H1 (cell line): ENCODE measurements around the gene SAP30L. TPM values are rescaled to one million over a fixed set of nuclear protein-coding genes. Genes with fewer than 3 reads are reported as not detected.
A peak's percentile ranks its signal among the peaks of the same experiment; 100 is the strongest.

Experiments
- CTCF ChIA-PET: fragments of 300-600 bp; sonication (Branson Sonifier 250); formaldehyde crosslinking; loops from one replicate; lab custom pipeline; 2021; ENCODE audit not compliant: partially characterized antibody; lab: Charles Lee
- POLR2A ChIA-PET: fragments of 300-600 bp; sonication (Branson Sonifier 250); formaldehyde crosslinking; loops from one replicate; lab custom pipeline; 2021; ENCODE audit warnings: inconsistent platforms; ENCODE audit not compliant: partially characterized antibody; lab: Charles Lee
- DNase-seq, 2 experiments: peaks; one replicate each; pipeline versions ENCODE4 v3.0.0 to v3.0.0-alpha.2; 2010 to 2022; ENCODE audit warnings: low spot score in 2 of 2, low read depth in 1 of 2, mixed read lengths in 1 of 2
- FAIRE-seq: peaks from 2 replicates; lab custom pipeline; 2011; peaks lifted over from hg19 to GRCh38; lab: Jason Lieb, UNC
- H2AFZ ChIP-seq: 2 replicates; pipeline ENCODE4 v1.8.1; 2012; ENCODE audit warnings: low read length, inconsistent platforms
- H2AK5ac ChIP-seq: 2 replicates; pipeline ENCODE4 v1.6.1; 2013; ENCODE audit warnings: low read depth, low read length
- H2BK120ac ChIP-seq: replicated peaks from 2 replicates; pipeline ENCODE3; 2013; ENCODE audit warnings: low read depth, low read length, inconsistent platforms
- H2BK12ac ChIP-seq: 2 replicates; pipeline ENCODE4 v1.6.1; 2013; ENCODE audit warnings: low read depth, low read length
- H2BK15ac ChIP-seq: 2 replicates; pipeline ENCODE4 v1.6.1; 2013; ENCODE audit warnings: low read length
- H2BK20ac ChIP-seq: 2 replicates; pipeline ENCODE4 v1.6.1; 2013; ENCODE audit warnings: low read length
- H2BK5ac ChIP-seq: 2 replicates; pipeline ENCODE4 v1.6.1; 2013; ENCODE audit warnings: low read depth, low read length
- H3K14ac ChIP-seq: 2 replicates; pipeline ENCODE4 v1.6.1; 2013; ENCODE audit warnings: inconsistent platforms; ENCODE audit not compliant: insufficient read length
- H3K18ac ChIP-seq: 2 replicates; pipeline ENCODE4 v1.6.1; 2013; ENCODE audit warnings: low read length; ENCODE audit errors: extremely low read depth
- H3K23ac ChIP-seq: 2 replicates; pipeline ENCODE4 v1.6.1; 2013; ENCODE audit warnings: inconsistent platforms; ENCODE audit not compliant: insufficient read length
- H3K23me2 ChIP-seq: 2 replicates; pipeline ENCODE4 v1.6.1; 2013; ENCODE audit warnings: low read depth, low read length
- H3K27ac ChIP-seq: 2 replicates; pipeline ENCODE4 v1.6.1; 2011; ENCODE audit warnings: low read depth, low read length, inconsistent platforms
- H3K27me3 ChIP-seq, 4 experiments: replicated peaks in 1 of 4; 1 replicate in 1 of 4; 2 replicates in 3 of 4; pipeline versions ENCODE4 v1.6.1 to v1.8.1; 2011 to 2013; ENCODE audit warnings: low read length in 3 of 4, mild to moderate bottlenecking in 3 of 4, inconsistent platforms in 2 of 4, mixed read lengths in 2 of 4, moderate library complexity in 1 of 4; ENCODE audit not compliant: control insufficient read depth in 3 of 4, insufficient read depth in 3 of 4; ENCODE audit errors: extremely low read depth in 1 of 4
- H3K36me3 ChIP-seq, 4 experiments: 2 replicates each; pipeline versions ENCODE4 v1.6.1 to v1.8.1; 2011 to 2013; ENCODE audit warnings: mild to moderate bottlenecking in 4 of 4, low read length in 3 of 4, moderate library complexity in 2 of 4, control low read depth in 1 of 4, inconsistent platforms in 1 of 4; ENCODE audit not compliant: insufficient read depth in 4 of 4, control insufficient read depth in 2 of 4
- H3K4ac ChIP-seq: replicated peaks from 2 replicates; pipeline ENCODE3; 2013; ENCODE audit warnings: low read length, low read depth, mixed read lengths, inconsistent platforms; ENCODE audit not compliant: insufficient read length
- H3K4me1 ChIP-seq, 4 experiments: replicated peaks in 1 of 4; 1 replicate in 1 of 4; 2 replicates in 3 of 4; pipeline versions ENCODE4 v1.6.1 to v1.8.1; 2011 to 2013; ENCODE audit warnings: low read length in 3 of 4, inconsistent platforms in 2 of 4, mixed read lengths in 1 of 4; ENCODE audit not compliant: insufficient read depth in 4 of 4, control insufficient read depth in 3 of 4
- H3K4me2 ChIP-seq, 2 experiments: 2 replicates each; pipeline versions ENCODE4 v1.6.1 to v1.8.1; 2011 to 2013; ENCODE audit warnings: low read depth in 2 of 2, low read length in 2 of 2, control low read depth in 1 of 2, inconsistent platforms in 1 of 2, mild to moderate bottlenecking in 1 of 2; ENCODE audit not compliant: insufficient read depth in 1 of 2
- H3K4me3 ChIP-seq, 4 experiments: fragments of 200-600, 300-600 bp in 1 of 4; sonication (generic), shearing (Covaris generic), sonication (Bioruptor Twin) in 1 of 4; 2 replicates each; pipeline versions ENCODE4 v1.5.1 to v1.8.1; 2011 to 2016; ENCODE audit warnings: low read length in 4 of 4, low read depth in 3 of 4, control low read depth in 2 of 4, inconsistent platforms in 2 of 4, mild to moderate bottlenecking in 2 of 4, mixed read lengths in 1 of 4, moderate library complexity in 1 of 4; ENCODE audit not compliant: insufficient read depth in 2 of 4; ENCODE audit errors: extremely low read depth in 1 of 4
- H3K56ac ChIP-seq: replicated peaks from 2 replicates; pipeline ENCODE3; 2013; ENCODE audit warnings: low read depth, mild to moderate bottlenecking, mixed read lengths, low read length, inconsistent platforms; ENCODE audit not compliant: insufficient read length
- H3K79me1 ChIP-seq: 2 replicates; pipeline ENCODE4 v1.6.1; 2013; ENCODE audit warnings: low read depth, low read length, control low read depth
- H3K79me2 ChIP-seq, 2 experiments: 2 replicates each; pipeline versions ENCODE4 v1.6.1 to v1.8.1; 2012 to 2013; ENCODE audit warnings: low read length in 2 of 2, mild to moderate bottlenecking in 2 of 2, inconsistent platforms in 1 of 2; ENCODE audit not compliant: insufficient read depth in 2 of 2, control insufficient read depth in 1 of 2
- H3K9ac ChIP-seq, 4 experiments: replicated peaks in 1 of 4; 1 replicate in 1 of 4; 2 replicates in 3 of 4; pipeline versions ENCODE4 v1.6.1 to v1.8.1; 2011 to 2013; ENCODE audit warnings: low read depth in 3 of 4, low read length in 3 of 4, control low read depth in 2 of 4, mild to moderate bottlenecking in 2 of 4, moderate library complexity in 2 of 4, inconsistent platforms in 1 of 4; ENCODE audit errors: extremely low read depth in 1 of 4
- H3K9me3 ChIP-seq, 2 experiments: 2 replicates each; pipeline versions ENCODE4 v1.6.1 to v1.8.1; 2012 to 2013; ENCODE audit warnings: mild to moderate bottlenecking in 2 of 2, moderate library complexity in 2 of 2, control low read depth in 1 of 2, inconsistent platforms in 1 of 2, low read depth in 1 of 2, low read length in 1 of 2, mixed read lengths in 1 of 2; ENCODE audit not compliant: insufficient read depth in 2 of 2
- H4K20me1 ChIP-seq, 2 experiments: replicated peaks in 1 of 2; 2 replicates each; pipeline versions ENCODE3 to v1.8.1; 2011 to 2013; ENCODE audit warnings: inconsistent platforms in 2 of 2, low read length in 2 of 2, mild to moderate bottlenecking in 1 of 2; ENCODE audit not compliant: insufficient read depth in 2 of 2, control insufficient read depth in 1 of 2
- H4K5ac ChIP-seq: 2 replicates; pipeline ENCODE4 v1.6.1; 2013; ENCODE audit warnings: low read length, low read depth, mixed read lengths, inconsistent platforms; ENCODE audit not compliant: insufficient read length
- H4K8ac ChIP-seq: 2 replicates; pipeline ENCODE4 v1.8.0; 2013; ENCODE audit warnings: mild to moderate bottlenecking, moderate library complexity, low read length, inconsistent platforms; ENCODE audit not compliant: insufficient read depth; ENCODE audit errors: extremely low read depth
- H4K91ac ChIP-seq: replicated peaks from 2 replicates; pipeline ENCODE3; 2013; ENCODE audit warnings: low read length, mixed read lengths, inconsistent platforms; ENCODE audit not compliant: insufficient read length
- BRCA1 ChIP-seq: IDR thresholded peaks from 2 replicates; pipeline ENCODE4 v1.6.1; 2012; ENCODE audit warnings: low read depth, low read length, improper control_type of control experiment
- CBX5 ChIP-seq: fragments of 300-800, 300-1000 bp; sonication (generic); IDR thresholded peaks from 2 replicates; pipeline ENCODE4 v1.7.1; 2016; ENCODE audit warnings: antibody characterized with exemption, low read length, low read depth
- CHD1 ChIP-seq: IDR thresholded peaks from 2 replicates; pipeline ENCODE4 v1.6.1; 2012; ENCODE audit warnings: low read depth, low read length, improper control_type of control experiment
- CREB1 ChIP-seq: IDR thresholded peaks from 2 replicates; pipeline ENCODE4 v1.6.1; 2012; ENCODE audit warnings: inconsistent platforms
- GABPA ChIP-seq: IDR thresholded peaks from 2 replicates; pipeline ENCODE4 v1.6.1; 2011; ENCODE audit warnings: mild to moderate bottlenecking, low read length, moderate library complexity, borderline replicate concordance; ENCODE audit not compliant: insufficient read depth
- MAFK ChIP-seq: IDR thresholded peaks from 2 replicates; pipeline ENCODE4 v1.6.1; 2012; ENCODE audit warnings: low read depth, mild to moderate bottlenecking, improper control_type of control experiment, low read length
- MAX ChIP-seq: IDR thresholded peaks from 2 replicates; pipeline ENCODE4 v1.6.1; 2012; ENCODE audit warnings: inconsistent platforms
- PHF8 ChIP-seq: fragments of 200-600 bp; sonication (generic); conservative IDR thresholded peaks from 2 replicates; pipeline ENCODE4 v1.7.1; 2012; ENCODE audit warnings: low read depth, mild to moderate bottlenecking, inconsistent platforms, low read length, moderate library complexity
- POU5F1 ChIP-seq: IDR thresholded peaks from 2 replicates; pipeline ENCODE4 v1.6.1; 2011; ENCODE audit warnings: low read depth, mild to moderate bottlenecking, low read length, moderate library complexity
- RNF2 ChIP-seq: fragments of 200-900, 300-1000 bp; sonication (generic); IDR thresholded peaks from 2 replicates; pipeline ENCODE4 v1.7.1; 2016; ENCODE audit warnings: borderline replicate concordance, low read depth, mild to moderate bottlenecking, antibody characterized with exemption, low read length; ENCODE audit not compliant: poor library complexity, severe bottlenecking; ENCODE audit errors: missing control alignments
- SRF ChIP-seq: IDR thresholded peaks from 2 replicates; pipeline ENCODE4 v1.6.1; 2011; ENCODE audit warnings: mild to moderate bottlenecking, low read depth, low read length, moderate library complexity
- YY1 ChIP-seq: IDR thresholded peaks from 2 replicates; pipeline ENCODE4 v1.6.1; 2011; ENCODE audit warnings: low read depth, mild to moderate bottlenecking, low read length
- WGBS, 2 experiments: shearing (Covaris generic) in 1 of 2; methylation state at CpG; one replicate each; pipeline versions ENCODE4 v1.1.6 to v1.1.7; 2013 to 2015; ENCODE audit warnings: low lambda C conversion rate in 2 of 2, mixed read lengths in 2 of 2, inconsistent platforms in 1 of 2, low coverage in 1 of 2, missing lambda C conversion rate in 1 of 2; ENCODE audit not compliant: insufficient replicate concordance in 2 of 2, insufficient coverage in 1 of 2, insufficient read length in 1 of 2; ENCODE audit errors: extremely low coverage in 1 of 2, missing lambda C conversion rate in 1 of 2; 5-methylcytosine and 5-hydroxymethylcytosine counted together
- polyA plus RNA-seq, 7 experiments: library from polyadenylated mRNA; depleted of rRNA in 3 of 7; stranded (reverse) in 5 of 7; unstranded in 2 of 7; fragments of >200 nt in 5 of 7; fragments of 200-250 nt in 2 of 7; gene quantifications; 1 replicate in 5 of 7; 2 replicates in 1 of 7; 4 replicates in 1 of 7; pipeline versions ENCODE4 v1.2.1 to v1.2.3, GENCODE V29; 2011 to 2013; ENCODE audit warnings: missing spikeins in 2 of 7, mixed read lengths in 2 of 7
- total RNA-seq: library from RNA; stranded (reverse); fragmentation: NEBNext Ultra II Directional; extraction: Animal tissue kit (Norgen Biotek cat#: 25700); gene quantifications from 2 replicates; pipeline ENCODE4 v1.2.1, GENCODE V29; 2021

SAP30L gene
- total and polyA plus RNA-seq, 2 of the 8 experiments (the other 6 are each of a cell fraction or from before 2014, with no cell fraction given): 12.2 to 31.5 TPM

- POLR2A ChIA-PET: interaction anchor here (1.0 to 1.4 kb wide), 2 partner anchors 207 to 333 kb away, joined by 4 to 5 read pairs; no protein-coding TSS in a partner anchor
- H3K9ac ChIP-seq: no peak overlapping the region
- no peaks in the 10 kb centered on the region for H3K79me2 ChIP-seq
- H2BK12ac ChIP-seq: no peak overlapping the region
- peaks cover 0 to 2% of the 10 kb centered on the region in 2 experiments for H4K20me1 ChIP-seq
- H4K5ac ChIP-seq: no peak overlapping the region
- H4K8ac ChIP-seq: no peak overlapping the region
- H2BK20ac ChIP-seq: no peak overlapping the region
- no peak overlapping the region for H3K23ac ChIP-seq
- no peaks in the 10 kb centered on the region; the same call in 1 of the 2 replicates for H3K79me1 ChIP-seq
- no peak overlapping the region for H3K4ac ChIP-seq
- DNase-seq: peak; percentile 60 to 91
- H3K4me2 ChIP-seq: peak overlapping the region; percentile 2 to 66; a peak in 3 of 4 replicates
- no peak overlapping the region for H3K18ac ChIP-seq
- FAIRE-seq: peak; percentile 39
- no peaks in the 10 kb centered on the region for H3K9me3 ChIP-seq
- CTCF ChIA-PET: interaction anchor here (0.6 to 7.5 kb wide), 67 partner anchors 10 to 909 kb away, joined by 3 to 61 read pairs (median 4); partner anchors contain the start of gene GALNT10
- no peaks in the 10 kb centered on the region for H3K36me3 ChIP-seq
- no peak overlapping the region for H3K56ac ChIP-seq
- no peak overlapping the region for H2BK5ac ChIP-seq
- no peak overlapping the region for H3K27ac ChIP-seq
- H3K4me3 ChIP-seq: peak overlapping the region in 3 of 4 experiments; percentile 21 to 51 (median 30); a peak in 6 of 8 replicates
- H2BK120ac ChIP-seq: no peak overlapping the region
- H2AFZ ChIP-seq: no peak overlapping the region
- H2BK15ac ChIP-seq: no peak overlapping the region
- no peaks in the 10 kb centered on the region; a peak in 1 of 7 replicates for H3K27me3 ChIP-seq
- no peak overlapping the region for H4K91ac ChIP-seq
- no peaks in the 10 kb centered on the region for H3K4me1 ChIP-seq
- 24% methylated on average over 37 of the region's 37 CpGs; no CpG with 5 or more reads in 1 of the 2 experiments for WGBS, 2 experiments
- no peak overlapping the region for H2AK5ac ChIP-seq
- no peak overlapping the region for H3K14ac ChIP-seq
- H3K23me2 ChIP-seq: no peaks in the 10 kb centered on the region
- TF ChIP-seq PHF8 (no peak), CBX5 (no peak), BRCA1 (no peak), MAX (peak; percentile 85), GABPA (peak; percentile 56; the same call in 1 of the 2 replicates), POU5F1 (no peak), CHD1 (no peak), RNF2 (no peak), YY1 (0 out of 2 replicates have a peak, but pooled peaks have one; percentile 45), MAFK (0 out of 2 replicates have a peak, but pooled peaks have one; percentile 2), SRF (no peak), CREB1 (peak; percentile 40)
These were observed 40.6 kb upstream of the SAP30L start for GRCh38 chr5:154405078-154405792.
